ENCODE measurements around the gene MBD3L2. TPM values are rescaled to one million over a fixed set of nuclear protein-coding genes. Genes with fewer than 3 reads are reported as not detected.
"Not testable (repeated sequence)": the region's sequence is repeated elsewhere in the genome, so short reads cannot be mapped to it uniquely, and the experiment has no call there.

The MBD3L2 gene
- total RNA-seq, 4 donors from 2014 or later: not detected

GRCh38 chr19:7063764-7064418 is 14.8 kb downstream of the MBD3L2 start:
- Histone ChIP-seq H3K4me1 (no peaks in the 10 kb centered on the region), H3K36me3 (no peaks in the 10 kb centered on the region), H3K27me3 (no peaks in the 10 kb centered on the region), H3K4me3 (replicated peaks in 1 of 3) (no peak overlapping the region), H3K9me3 (no peaks in the 10 kb centered on the region), H3K27ac (no peak overlapping the region)
- WGBS, 2 donors: 89 to 96% methylated on average over 8 to 9 of the region's 9 CpGs
- no peak for DNase-seq
- intact Hi-C loops (cut with DNase I): no loop called here
- TF ChIP-seq POLR2A (IDR thresholded peaks at IDR 0.05) (no peak), CTCF (IDR thresholded peaks at IDR 0.05) (no peak)

- H3K27me3 ChIP-seq; H3K4me1 ChIP-seq; intact Hi-C loops (cut with DNase I): not testable (repeated sequence)
These were observed 18.0 kb downstream of the MBD3L2 start for GRCh38 chr19:7067122-7067521.

GRCh38 chr19:7067716-7068115 is 18.6 kb downstream of the MBD3L2 start:
- no peak for DNase-seq
- 91 to 95% methylated on average over 2 of the region's 2 CpGs for WGBS, 2 donors
- Histone ChIP-seq H3K27ac (no peak overlapping the region), H3K4me3 (replicated peaks in 1 of 3) (no peak overlapping the region), H3K27me3 (no peaks in the 10 kb centered on the region), H3K36me3 (peaks cover 16 to 18% of the 10 kb centered on the region in 2 donors), H3K4me1 (peaks cover 8 to 10% of the 10 kb centered on the region in 2 donors), H3K9me3 (no peaks in the 10 kb centered on the region)
- intact Hi-C loops (cut with DNase I): no loop called here
- TF ChIP-seq POLR2A (IDR thresholded peaks at IDR 0.05) (no peak), CTCF (IDR thresholded peaks at IDR 0.05) (no peak)

More at GRCh38 chr19:7067122-7067521, 18.0 kb downstream of the MBD3L2 start:
- H3K27ac ChIP-seq; H3K9me3 ChIP-seq; H3K4me3 ChIP-seq (replicated peaks in 1 of 3): not testable (repeated sequence)
- 49 to 53% methylated on average over 11 to 13 of the region's 13 CpGs for WGBS, 2 donors
- peak; percentile 15 to 28 for DNase-seq
- peak in 2 of 6 experiments; percentile 21 to 24 for TF ChIP-seq CTCF (IDR thresholded peaks at IDR 0.05)
- H3K36me3 ChIP-seq: peaks cover 10 to 12% of the 10 kb centered on the region in 2 donors

GRCh38 chr19:7068599-7068998 is 19.5 kb downstream of the MBD3L2 start:
- no peaks in the 10 kb centered on the region for H3K27me3 ChIP-seq
- WGBS, 2 donors: 86 to 89% methylated on average over 6 of the region's 6 CpGs

More at GRCh38 chr19:7068599-7068998, 19.5 kb downstream of the MBD3L2 start:
- peaks cover 25 to 27% of the 10 kb centered on the region in 2 donors for H3K36me3 ChIP-seq
- no peak for TF ChIP-seq CTCF (IDR thresholded peaks at IDR 0.05)
- no peak for TF ChIP-seq POLR2A (IDR thresholded peaks at IDR 0.05)
- H3K27ac ChIP-seq: no peak overlapping the region
- intact Hi-C loops (cut with DNase I): no loop called here
- H3K9me3 ChIP-seq: no peaks in the 10 kb centered on the region
- H3K4me1 ChIP-seq: peaks cover 8 to 10% of the 10 kb centered on the region in 2 donors
- H3K4me3 ChIP-seq (replicated peaks in 1 of 3): no peak overlapping the region
- no peak for DNase-seq

Data from thyroid gland (tissue), 4 donors.